ENCODE measurements around the gene THBD.

DNA sequence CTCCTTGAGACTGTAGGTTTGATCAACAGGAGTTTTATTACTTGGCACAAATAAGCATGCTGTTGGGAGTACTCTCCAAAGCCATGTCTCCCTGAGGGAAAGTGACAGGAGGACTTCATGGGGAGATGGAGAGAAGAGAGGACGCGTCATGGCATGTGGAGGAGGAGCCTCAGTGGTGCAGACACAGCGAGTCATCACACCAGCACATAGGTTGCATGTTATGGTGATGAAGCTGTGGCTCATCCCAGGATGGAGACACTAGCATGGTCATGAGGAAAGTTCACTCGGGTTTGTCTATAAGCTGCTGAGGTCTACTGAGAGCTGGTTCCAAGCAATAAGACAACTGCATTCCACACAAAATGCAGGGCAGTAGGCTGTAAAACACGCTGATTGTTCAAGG is 27.5 kb downstream of the THBD start:
- TF ChIP-seq EZH2 (IDR thresholded peaks at IDR 0.05; ENCODE audit: insufficient read depth, low read length) (no peak), CTCF (IDR thresholded peaks at IDR 0.05; ENCODE audit: insufficient read depth, low read depth, low read length) (no peak)
